HL-60 (cell line): ENCODE data around the gene PTPN13.
"Not testable (repeated sequence)": the region's sequence is repeated elsewhere in the genome, so short reads cannot be mapped to it uniquely, and the experiment has no call there.

ENCODE experiments used
- DNase-seq, 2 experiments: peaks; one replicate each; pipeline ENCODE4 v3.0.0-alpha.2; 2010 to 2020; ENCODE audit warnings: low read depth in 1 of 2, low spot score in 1 of 2
- H3K27ac ChIP-seq: fragments of 250-450 bp; sonication (Bioruptor Pico); replicated peaks from 2 replicates; pipeline ENCODE4 v1.5.1; 2020; ENCODE audit warnings: mild to moderate bottlenecking, moderate library complexity
- H3K27me3 ChIP-seq: fragments of 250-450 bp; sonication (Bioruptor Pico); 2 replicates; pipeline ENCODE4 v1.5.1; 2021; ENCODE audit warnings: mild to moderate bottlenecking, moderate library complexity; ENCODE audit not compliant: insufficient read depth, poor library complexity, severe bottlenecking
- H3K4me3 ChIP-seq: replicated peaks from 2 replicates; pipeline ENCODE4 v1.5.1; 2011; ENCODE audit warnings: mild to moderate bottlenecking, control low read depth, low read length; ENCODE audit not compliant: insufficient read depth
- GABPA ChIP-seq: IDR thresholded peaks from 2 replicates; pipeline ENCODE4 v1.6.1; 2012; ENCODE audit warnings: low read depth
- POLR2AphosphoS5 ChIP-seq: IDR thresholded peaks from 2 replicates; pipeline ENCODE4 v1.6.1; 2012; ENCODE audit warnings: low read depth
- SPI1 ChIP-seq: IDR thresholded peaks from 2 replicates; pipeline ENCODE4 v1.6.1; 2012; ENCODE audit warnings: low read depth, mild to moderate bottlenecking, borderline replicate concordance
- TF ChIP-seq, protein P1 (sequence below): IDR thresholded peaks from one replicate; pipeline ENCODE4 v1.5.1; 2011; ENCODE audit warnings: low read length, control low read depth, inconsistent platforms; ENCODE audit not compliant: insufficient read depth
- TF ChIP-seq, protein P2 (sequence below): IDR thresholded peaks from 2 replicates; pipeline ENCODE4 v1.6.1; 2012; ENCODE audit warnings: low read depth; ENCODE audit not compliant: insufficient replicate concordance

PTPN13 gene

DNA sequence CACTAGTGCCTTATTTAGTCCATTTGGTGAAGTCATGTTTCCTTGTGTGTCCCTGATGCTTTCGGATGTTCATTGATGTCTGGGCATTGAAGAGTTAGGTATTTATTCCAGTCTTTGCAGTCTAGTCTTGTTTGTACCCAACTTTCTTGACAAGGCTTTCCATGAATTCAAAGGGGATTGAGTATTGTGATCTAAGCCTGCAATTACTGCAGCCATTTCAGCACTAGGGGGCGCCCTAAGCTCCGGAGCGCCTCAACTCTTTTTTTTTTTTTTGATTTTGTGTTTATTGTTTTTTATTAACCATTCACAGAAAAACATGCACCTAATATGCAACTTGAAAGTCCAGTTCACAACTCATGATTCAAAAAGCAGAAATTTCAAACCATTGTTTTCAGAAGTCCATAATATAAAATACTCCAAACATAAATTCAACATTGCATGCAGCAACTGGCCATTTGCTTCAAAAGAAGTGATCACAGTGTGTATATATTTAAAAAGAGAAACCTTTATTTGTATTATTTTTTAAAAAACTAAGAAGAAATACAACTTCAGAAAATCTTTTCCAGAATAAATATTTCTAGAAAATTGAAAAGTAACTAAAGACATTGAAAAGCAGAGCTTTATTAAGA is 59.2 kb downstream of the PTPN13 start:
- no peak overlapping the region for H3K27ac ChIP-seq
- TF ChIP-seq, protein P1, sequence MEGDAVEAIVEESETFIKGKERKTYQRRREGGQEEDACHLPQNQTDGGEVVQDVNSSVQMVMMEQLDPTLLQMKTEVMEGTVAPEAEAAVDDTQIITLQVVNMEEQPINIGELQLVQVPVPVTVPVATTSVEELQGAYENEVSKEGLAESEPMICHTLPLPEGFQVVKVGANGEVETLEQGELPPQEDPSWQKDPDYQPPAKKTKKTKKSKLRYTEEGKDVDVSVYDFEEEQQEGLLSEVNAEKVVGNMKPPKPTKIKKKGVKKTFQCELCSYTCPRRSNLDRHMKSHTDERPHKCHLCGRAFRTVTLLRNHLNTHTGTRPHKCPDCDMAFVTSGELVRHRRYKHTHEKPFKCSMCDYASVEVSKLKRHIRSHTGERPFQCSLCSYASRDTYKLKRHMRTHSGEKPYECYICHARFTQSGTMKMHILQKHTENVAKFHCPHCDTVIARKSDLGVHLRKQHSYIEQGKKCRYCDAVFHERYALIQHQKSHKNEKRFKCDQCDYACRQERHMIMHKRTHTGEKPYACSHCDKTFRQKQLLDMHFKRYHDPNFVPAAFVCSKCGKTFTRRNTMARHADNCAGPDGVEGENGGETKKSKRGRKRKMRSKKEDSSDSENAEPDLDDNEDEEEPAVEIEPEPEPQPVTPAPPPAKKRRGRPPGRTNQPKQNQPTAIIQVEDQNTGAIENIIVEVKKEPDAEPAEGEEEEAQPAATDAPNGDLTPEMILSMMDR, result peak; percentile 30
- TF ChIP-seq POLR2AphosphoS5 (no peak), SPI1 (no peak), GABPA (no peak)
- TF ChIP-seq, protein P2, sequence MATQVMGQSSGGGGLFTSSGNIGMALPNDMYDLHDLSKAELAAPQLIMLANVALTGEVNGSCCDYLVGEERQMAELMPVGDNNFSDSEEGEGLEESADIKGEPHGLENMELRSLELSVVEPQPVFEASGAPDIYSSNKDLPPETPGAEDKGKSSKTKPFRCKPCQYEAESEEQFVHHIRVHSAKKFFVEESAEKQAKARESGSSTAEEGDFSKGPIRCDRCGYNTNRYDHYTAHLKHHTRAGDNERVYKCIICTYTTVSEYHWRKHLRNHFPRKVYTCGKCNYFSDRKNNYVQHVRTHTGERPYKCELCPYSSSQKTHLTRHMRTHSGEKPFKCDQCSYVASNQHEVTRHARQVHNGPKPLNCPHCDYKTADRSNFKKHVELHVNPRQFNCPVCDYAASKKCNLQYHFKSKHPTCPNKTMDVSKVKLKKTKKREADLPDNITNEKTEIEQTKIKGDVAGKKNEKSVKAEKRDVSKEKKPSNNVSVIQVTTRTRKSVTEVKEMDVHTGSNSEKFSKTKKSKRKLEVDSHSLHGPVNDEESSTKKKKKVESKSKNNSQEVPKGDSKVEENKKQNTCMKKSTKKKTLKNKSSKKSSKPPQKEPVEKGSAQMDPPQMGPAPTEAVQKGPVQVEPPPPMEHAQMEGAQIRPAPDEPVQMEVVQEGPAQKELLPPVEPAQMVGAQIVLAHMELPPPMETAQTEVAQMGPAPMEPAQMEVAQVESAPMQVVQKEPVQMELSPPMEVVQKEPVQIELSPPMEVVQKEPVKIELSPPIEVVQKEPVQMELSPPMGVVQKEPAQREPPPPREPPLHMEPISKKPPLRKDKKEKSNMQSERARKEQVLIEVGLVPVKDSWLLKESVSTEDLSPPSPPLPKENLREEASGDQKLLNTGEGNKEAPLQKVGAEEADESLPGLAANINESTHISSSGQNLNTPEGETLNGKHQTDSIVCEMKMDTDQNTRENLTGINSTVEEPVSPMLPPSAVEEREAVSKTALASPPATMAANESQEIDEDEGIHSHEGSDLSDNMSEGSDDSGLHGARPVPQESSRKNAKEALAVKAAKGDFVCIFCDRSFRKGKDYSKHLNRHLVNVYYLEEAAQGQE, result no peak
- H3K27me3 ChIP-seq, result no peaks in the 10 kb centered on the region
- H3K4me3 ChIP-seq, result no peak overlapping the region
- peak in 1 of 2 experiments; percentile 4 for DNase-seq

DNA sequence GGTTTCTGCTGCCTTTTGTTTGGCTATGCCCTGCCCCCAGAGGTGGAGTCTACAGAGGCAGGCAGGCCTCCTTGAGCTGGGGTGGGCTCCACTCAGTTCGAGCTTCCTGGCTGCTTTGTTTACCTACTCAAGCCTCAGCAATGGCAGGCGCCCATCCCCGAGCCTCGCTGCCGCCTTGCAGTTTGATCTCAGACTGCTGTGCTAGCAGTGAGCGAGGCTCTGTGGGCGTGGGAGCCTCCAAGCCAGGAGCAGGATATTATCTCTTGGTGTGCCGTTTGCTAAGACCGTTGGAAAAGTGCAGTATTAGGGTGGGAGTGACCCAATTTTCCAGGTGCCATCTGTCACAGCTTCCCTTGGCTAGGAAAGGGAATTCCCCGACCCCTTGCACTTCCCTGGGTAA is 62.7 kb downstream of the PTPN13 start:
- not testable (repeated sequence) for H3K4me3 ChIP-seq, DNase-seq, H3K27ac ChIP-seq

DNA sequence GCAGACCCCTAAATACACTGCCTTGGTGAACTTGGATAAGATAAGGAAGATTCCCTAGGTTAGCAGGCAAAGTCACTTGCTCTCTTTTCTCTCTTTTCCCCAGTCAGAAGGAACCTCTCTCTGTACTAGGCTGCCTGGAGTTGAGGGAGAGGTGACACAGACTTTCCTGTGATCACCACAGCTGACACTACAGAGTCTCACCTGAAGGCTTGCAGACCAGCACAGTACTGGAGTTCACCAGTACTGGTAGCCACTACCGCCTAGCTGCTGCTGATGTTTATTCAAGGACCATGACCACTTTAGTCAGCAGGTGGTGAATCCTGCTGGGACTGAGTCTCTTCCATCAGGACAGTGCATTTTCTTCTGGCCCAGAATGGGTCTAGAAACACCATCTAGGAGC is 63.3 kb downstream of the PTPN13 start:
- Histone ChIP-seq H3K4me3 (no peak overlapping the region), H3K27ac (no peak overlapping the region), H3K27me3 (no peaks in the 10 kb centered on the region)
- no peak for DNase-seq
- TF ChIP-seq GABPA (no peak), POLR2AphosphoS5 (no peak), SPI1 (no peak)
- TF ChIP-seq, protein P2, result no peak
- TF ChIP-seq, protein P1, result no peak

More for the DNA sequence above, 62.7 kb downstream of the PTPN13 start:
- H3K27me3 ChIP-seq, result not testable (repeated sequence)

DNA sequence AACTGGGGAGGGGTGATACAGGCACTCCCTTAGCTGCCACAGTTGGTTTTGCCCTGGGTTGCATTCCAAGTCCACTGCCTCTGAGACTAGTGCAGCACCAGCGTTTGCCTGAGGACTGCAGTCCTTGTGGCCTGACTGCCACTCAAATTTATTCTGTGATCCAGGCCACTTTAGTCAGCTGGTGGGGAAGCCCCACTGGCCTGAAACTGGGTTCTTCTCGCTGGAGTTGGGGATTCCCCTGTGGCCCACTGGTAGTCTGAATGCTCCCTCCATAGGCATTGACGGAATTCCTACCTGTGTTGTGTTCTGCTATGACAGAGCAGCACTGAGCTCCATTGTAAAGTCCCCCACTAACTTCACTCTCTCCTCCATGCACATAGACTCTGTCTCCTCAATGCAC is 63.8 kb downstream of the PTPN13 start:
- Histone ChIP-seq H3K27me3 (no peaks in the 10 kb centered on the region), H3K4me3 (no peak overlapping the region), H3K27ac (no peak overlapping the region)
- TF ChIP-seq GABPA, result no peak
- no peak for TF ChIP-seq POLR2AphosphoS5
- TF ChIP-seq, protein P1, result no peak
- TF ChIP-seq, protein P2, result no peak
- TF ChIP-seq SPI1, result no peak
- DNase-seq, result no peak
